ENCODE measurements around the gene ZCCHC14.
A peak's percentile ranks its signal among the peaks of the same experiment; 100 is the strongest.
"Not testable (repeated sequence)": the region's sequence is repeated elsewhere in the genome, so short reads cannot be mapped to it uniquely, and the experiment has no call there.

ZCCHC14 gene

GRCh38 chr16:87477209-87477981 lies 15.4 kb downstream of the ZCCHC14 start:
- not testable (repeated sequence) for DNase-seq (ENCODE audit: low read depth)

GRCh38 chr16:87474566-87474996 lies 18.2 kb downstream of the ZCCHC14 start:
- no peak for DNase-seq (ENCODE audit: low read depth)

- DNase-seq (ENCODE audit: low read depth): no peak
These were observed 18.8 kb downstream of the ZCCHC14 start for GRCh38 chr16:87474017-87474416.

GRCh38 chr16:87472935-87473334 lies 19.9 kb downstream of the ZCCHC14 start:
- no peak for DNase-seq (ENCODE audit: low read depth)

GRCh38 chr16:87472142-87472778 lies 20.6 kb downstream of the ZCCHC14 start:
- no peak for DNase-seq (ENCODE audit: low read depth)

GRCh38 chr16:87471278-87472141 lies 21.3 kb downstream of the ZCCHC14 start:
- no peak for DNase-seq (ENCODE audit: low read depth)

- DNase-seq (ENCODE audit: low read depth): no peak
These were observed 22.5 kb downstream of the ZCCHC14 start for GRCh38 chr16:87470332-87470731.

GRCh38 chr16:87469169-87469568 lies 23.7 kb downstream of the ZCCHC14 start:
- no peak for DNase-seq (ENCODE audit: low read depth)

- no peak for DNase-seq (ENCODE audit: low read depth)
These were observed 24.3 kb downstream of the ZCCHC14 start for GRCh38 chr16:87468550-87468949.

- no peak for DNase-seq (ENCODE audit: low read depth)
These were observed 25.8 kb downstream of the ZCCHC14 start for GRCh38 chr16:87466975-87467501.

- DNase-seq (ENCODE audit: low read depth): no peak
These were observed 26.9 kb downstream of the ZCCHC14 start for GRCh38 chr16:87465879-87466278.

GRCh38 chr16:87465306-87465705 lies 27.5 kb downstream of the ZCCHC14 start:
- no peak for DNase-seq (ENCODE audit: low read depth)

GRCh38 chr16:87464691-87465300 lies 28.0 kb downstream of the ZCCHC14 start:
- DNase-seq (ENCODE audit: low read depth): peak; percentile 62

GRCh38 chr16:87463722-87464690 lies 28.8 kb downstream of the ZCCHC14 start:
- no peak for DNase-seq (ENCODE audit: low read depth)

- DNase-seq (ENCODE audit: low read depth): no peak
These were observed 31.3 kb downstream of the ZCCHC14 start for GRCh38 chr16:87461466-87461991.

GRCh38 chr16:87460936-87461335 lies 31.9 kb downstream of the ZCCHC14 start:
- no peak for DNase-seq (ENCODE audit: low read depth)

- no peak for DNase-seq (ENCODE audit: low read depth)
These were observed 33.0 kb downstream of the ZCCHC14 start for GRCh38 chr16:87459833-87460232.

GRCh38 chr16:87459027-87459426 lies 33.8 kb downstream of the ZCCHC14 start:
- DNase-seq (ENCODE audit: low read depth): no peak

- no peak for DNase-seq (ENCODE audit: low read depth)
These were observed 34.4 kb downstream of the ZCCHC14 start for GRCh38 chr16:87458424-87458915.

- peak; percentile 91 for DNase-seq (ENCODE audit: low read depth)
These were observed 35.0 kb downstream of the ZCCHC14 start for GRCh38 chr16:87457709-87458423.
